Fibroblast of lung (primary cell): ENCODE data around the gene TOMM70.

Source experiments
- EZH2 ChIP-seq: IDR thresholded peaks from 2 replicates; pipeline ENCODE4 v1.5.1; 2012; ENCODE audit warnings: low read length, control low read depth, mild to moderate bottlenecking; ENCODE audit errors: missing control alignments
- TF ChIP-seq, protein P1 (sequence below), 2 donors: IDR thresholded peaks in 1 of 2; conservative IDR thresholded peaks in 1 of 2; 1 replicate in 1 of 2; 2 replicates in 1 of 2; pipeline ENCODE4 v1.5.1; 2011 to 2012; ENCODE audit warnings: low read length in 2 of 2, control low read depth in 1 of 2, inconsistent platforms in 1 of 2, low read depth in 1 of 2, mild to moderate bottlenecking in 1 of 2

DNA sequence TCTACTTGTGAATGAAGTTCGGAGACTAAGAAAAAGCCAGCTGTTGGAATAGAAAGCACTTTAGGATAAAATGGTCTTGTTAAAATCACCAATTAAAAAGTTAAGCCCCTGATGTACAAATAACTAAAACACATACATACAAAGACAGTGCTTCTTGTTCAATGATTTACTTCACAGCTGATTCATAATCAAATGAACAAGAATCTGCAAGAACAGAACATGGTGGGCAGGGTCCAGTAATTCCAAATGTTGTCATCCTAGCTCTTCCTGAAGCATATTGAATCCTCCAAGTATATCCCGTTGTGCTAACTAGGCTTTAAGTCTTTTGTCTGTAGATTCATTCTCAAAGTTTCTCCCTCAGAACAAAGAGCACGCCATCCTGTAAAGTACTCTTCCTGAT, 41.9 kb downstream of the TOMM70 start:
- TF ChIP-seq, protein P1, sequence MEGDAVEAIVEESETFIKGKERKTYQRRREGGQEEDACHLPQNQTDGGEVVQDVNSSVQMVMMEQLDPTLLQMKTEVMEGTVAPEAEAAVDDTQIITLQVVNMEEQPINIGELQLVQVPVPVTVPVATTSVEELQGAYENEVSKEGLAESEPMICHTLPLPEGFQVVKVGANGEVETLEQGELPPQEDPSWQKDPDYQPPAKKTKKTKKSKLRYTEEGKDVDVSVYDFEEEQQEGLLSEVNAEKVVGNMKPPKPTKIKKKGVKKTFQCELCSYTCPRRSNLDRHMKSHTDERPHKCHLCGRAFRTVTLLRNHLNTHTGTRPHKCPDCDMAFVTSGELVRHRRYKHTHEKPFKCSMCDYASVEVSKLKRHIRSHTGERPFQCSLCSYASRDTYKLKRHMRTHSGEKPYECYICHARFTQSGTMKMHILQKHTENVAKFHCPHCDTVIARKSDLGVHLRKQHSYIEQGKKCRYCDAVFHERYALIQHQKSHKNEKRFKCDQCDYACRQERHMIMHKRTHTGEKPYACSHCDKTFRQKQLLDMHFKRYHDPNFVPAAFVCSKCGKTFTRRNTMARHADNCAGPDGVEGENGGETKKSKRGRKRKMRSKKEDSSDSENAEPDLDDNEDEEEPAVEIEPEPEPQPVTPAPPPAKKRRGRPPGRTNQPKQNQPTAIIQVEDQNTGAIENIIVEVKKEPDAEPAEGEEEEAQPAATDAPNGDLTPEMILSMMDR (conservative IDR thresholded peaks at IDR 0.05 in 1 of 2, IDR thresholded peaks at IDR 0.05 in 1 of 2; ENCODE audit: low read depth in 1 of 2, low read length in 2 of 2) = no peak
- TF ChIP-seq EZH2 = no peak
